PFSK-1 (cell line): ENCODE data around the gene OARD1.

Experiments
- FOXP2 ChIP-seq: optimal IDR thresholded peaks from 2 replicates; pipeline ENCODE3; 2011; ENCODE audit warnings: borderline replicate concordance, control low read depth, inconsistent platforms; ENCODE audit not compliant: insufficient read depth; ENCODE audit errors: extremely low read length, extremely low read depth
- POLR2AphosphoS5 ChIP-seq: IDR thresholded peaks from 2 replicates; pipeline ENCODE4 v1.6.1; 2012; ENCODE audit warnings: low read depth, mild to moderate bottlenecking, control low read depth, low read length, moderate library complexity
- SIN3A ChIP-seq: IDR thresholded peaks from 2 replicates; pipeline ENCODE4 v1.6.1; 2012; ENCODE audit warnings: mild to moderate bottlenecking, low read length, moderate library complexity, borderline replicate concordance; ENCODE audit not compliant: insufficient read depth
- TAF1 ChIP-seq: IDR thresholded peaks from 2 replicates; pipeline ENCODE4 v1.6.1; 2012; ENCODE audit warnings: low read length, control low read depth, borderline replicate concordance; ENCODE audit not compliant: insufficient read depth
- TF ChIP-seq, protein P1 (sequence below), 2 experiments: IDR thresholded peaks; 2 replicates each; pipeline versions ENCODE4 v1.6.1 to v1.8.0; 2011 to 2012; ENCODE audit warnings: low read depth in 2 of 2, low read length in 2 of 2, control low read depth in 1 of 2, inconsistent platforms in 1 of 2, mild to moderate bottlenecking in 1 of 2, moderate library complexity in 1 of 2; ENCODE audit not compliant: insufficient read depth in 1 of 2

The OARD1 gene

GRCh38 chr6:41083072-41083471, 10.9 kb upstream of the OARD1 start:
- TF ChIP-seq POLR2AphosphoS5 (no peak), TAF1 (no peak), SIN3A (no peak), FOXP2 (no peak)
- TF ChIP-seq, protein P1, sequence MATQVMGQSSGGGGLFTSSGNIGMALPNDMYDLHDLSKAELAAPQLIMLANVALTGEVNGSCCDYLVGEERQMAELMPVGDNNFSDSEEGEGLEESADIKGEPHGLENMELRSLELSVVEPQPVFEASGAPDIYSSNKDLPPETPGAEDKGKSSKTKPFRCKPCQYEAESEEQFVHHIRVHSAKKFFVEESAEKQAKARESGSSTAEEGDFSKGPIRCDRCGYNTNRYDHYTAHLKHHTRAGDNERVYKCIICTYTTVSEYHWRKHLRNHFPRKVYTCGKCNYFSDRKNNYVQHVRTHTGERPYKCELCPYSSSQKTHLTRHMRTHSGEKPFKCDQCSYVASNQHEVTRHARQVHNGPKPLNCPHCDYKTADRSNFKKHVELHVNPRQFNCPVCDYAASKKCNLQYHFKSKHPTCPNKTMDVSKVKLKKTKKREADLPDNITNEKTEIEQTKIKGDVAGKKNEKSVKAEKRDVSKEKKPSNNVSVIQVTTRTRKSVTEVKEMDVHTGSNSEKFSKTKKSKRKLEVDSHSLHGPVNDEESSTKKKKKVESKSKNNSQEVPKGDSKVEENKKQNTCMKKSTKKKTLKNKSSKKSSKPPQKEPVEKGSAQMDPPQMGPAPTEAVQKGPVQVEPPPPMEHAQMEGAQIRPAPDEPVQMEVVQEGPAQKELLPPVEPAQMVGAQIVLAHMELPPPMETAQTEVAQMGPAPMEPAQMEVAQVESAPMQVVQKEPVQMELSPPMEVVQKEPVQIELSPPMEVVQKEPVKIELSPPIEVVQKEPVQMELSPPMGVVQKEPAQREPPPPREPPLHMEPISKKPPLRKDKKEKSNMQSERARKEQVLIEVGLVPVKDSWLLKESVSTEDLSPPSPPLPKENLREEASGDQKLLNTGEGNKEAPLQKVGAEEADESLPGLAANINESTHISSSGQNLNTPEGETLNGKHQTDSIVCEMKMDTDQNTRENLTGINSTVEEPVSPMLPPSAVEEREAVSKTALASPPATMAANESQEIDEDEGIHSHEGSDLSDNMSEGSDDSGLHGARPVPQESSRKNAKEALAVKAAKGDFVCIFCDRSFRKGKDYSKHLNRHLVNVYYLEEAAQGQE (IDR thresholded peaks at IDR 0.05; ENCODE audit: insufficient read depth in 1 of 2, low read depth in 2 of 2, low read length in 2 of 2), result no peak

DNA sequence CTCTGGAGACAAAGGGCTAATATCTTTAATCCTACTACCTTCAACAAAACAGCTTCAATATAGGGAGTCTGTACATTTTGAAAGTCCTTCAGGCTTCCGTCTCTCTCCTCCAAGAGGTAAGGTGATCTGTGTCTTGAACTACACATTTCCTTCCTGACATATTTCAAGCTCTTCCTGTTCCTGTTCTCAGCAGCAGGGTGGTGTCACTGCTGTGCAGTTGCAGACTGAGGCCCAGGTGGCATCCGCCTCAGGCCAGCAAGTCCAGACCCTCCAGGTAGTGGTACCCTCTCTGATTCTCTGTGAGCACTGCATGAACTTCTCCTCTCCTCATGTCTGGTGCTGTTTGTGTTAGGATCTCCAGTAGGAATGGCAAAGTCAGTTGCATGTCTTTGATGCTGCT, 8.5 kb upstream of the OARD1 start:
- TF ChIP-seq FOXP2 (no peak), TAF1 (no peak), POLR2AphosphoS5 (no peak), SIN3A (no peak)
- TF ChIP-seq, protein P1 (IDR thresholded peaks at IDR 0.05; ENCODE audit: insufficient read depth in 1 of 2, low read depth in 2 of 2, low read length in 2 of 2), result no peak

DNA sequence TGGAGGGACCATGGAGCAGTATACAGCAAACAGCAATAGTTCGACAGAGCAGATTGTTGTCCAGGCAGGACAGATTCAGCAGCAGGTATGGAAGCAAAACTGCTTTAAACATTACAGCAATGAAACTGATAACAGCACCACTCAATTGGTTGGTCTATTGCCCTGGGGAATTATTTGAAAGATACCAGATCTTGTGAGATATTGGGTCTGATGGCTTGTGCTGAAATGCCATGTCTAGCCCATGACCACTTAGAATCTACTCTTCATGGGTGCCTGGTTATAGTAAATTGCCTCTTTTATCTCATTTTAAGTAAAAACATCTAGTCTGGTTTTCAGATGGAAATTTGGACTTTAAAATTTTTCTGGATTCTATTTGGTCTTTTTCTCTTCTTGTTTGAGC, 6.9 kb upstream of the OARD1 start:
- TF ChIP-seq FOXP2, result no peak
- TF ChIP-seq, protein P1 (IDR thresholded peaks at IDR 0.05; ENCODE audit: insufficient read depth in 1 of 2, low read depth in 2 of 2, low read length in 2 of 2), result no peak
- no peak for TF ChIP-seq POLR2AphosphoS5
- TF ChIP-seq TAF1, result no peak
- TF ChIP-seq SIN3A, result no peak

DNA sequence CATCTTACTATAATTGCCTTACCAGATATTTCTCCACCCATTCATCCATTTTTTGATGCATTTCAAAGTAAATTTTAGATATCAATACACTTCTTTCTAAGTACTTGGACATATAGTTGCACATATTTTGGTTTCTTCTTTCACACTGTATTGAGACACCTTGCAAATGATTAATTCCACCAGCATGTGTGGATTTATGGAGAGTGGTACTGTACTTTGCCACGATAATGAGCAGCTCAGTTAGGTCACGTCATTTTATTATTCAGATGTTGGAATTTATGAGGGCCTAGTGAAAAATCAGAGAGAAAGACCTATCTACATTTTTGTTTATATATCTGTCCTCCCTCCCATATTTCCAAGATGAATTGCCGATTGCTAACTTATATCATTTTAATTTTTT, 5.9 kb upstream of the OARD1 start:
- no peak for TF ChIP-seq SIN3A
- no peak for TF ChIP-seq FOXP2
- TF ChIP-seq, protein P1 (IDR thresholded peaks at IDR 0.05; ENCODE audit: insufficient read depth in 1 of 2, low read depth in 2 of 2, low read length in 2 of 2), result no peak
- TF ChIP-seq TAF1, result no peak
- no peak for TF ChIP-seq POLR2AphosphoS5

DNA sequence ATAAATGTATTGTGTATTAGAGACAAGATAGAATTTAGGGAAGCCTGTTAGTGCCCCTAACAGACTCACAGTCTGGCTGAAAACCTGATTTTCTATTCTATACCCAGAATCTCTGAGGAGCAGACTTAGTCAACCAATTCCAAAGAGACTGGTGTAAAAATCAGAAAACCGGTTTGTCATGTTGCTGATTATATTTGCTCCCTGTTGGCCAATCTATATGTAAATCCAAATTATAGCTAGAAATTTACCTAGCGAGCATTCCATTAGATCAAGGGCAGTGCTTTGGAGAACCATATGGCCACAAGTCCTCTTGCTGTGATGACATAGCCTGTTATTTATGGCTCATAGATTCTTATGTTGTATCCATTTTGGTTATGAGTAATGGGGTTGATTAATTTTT, 5.4 kb upstream of the OARD1 start:
- TF ChIP-seq TAF1 (no peak), FOXP2 (no peak), POLR2AphosphoS5 (no peak), SIN3A (no peak)
- TF ChIP-seq, protein P1 (IDR thresholded peaks at IDR 0.05; ENCODE audit: insufficient read depth in 1 of 2, low read depth in 2 of 2, low read length in 2 of 2), result no peak
